ENCODE measurements around the gene PAXX. TPM values are rescaled to one million over a fixed set of nuclear protein-coding genes. Genes with fewer than 3 reads are reported as not detected.

The PAXX gene
- polyA plus RNA-seq, 1 donor from 2014 or later, result 276 TPM

DNA sequence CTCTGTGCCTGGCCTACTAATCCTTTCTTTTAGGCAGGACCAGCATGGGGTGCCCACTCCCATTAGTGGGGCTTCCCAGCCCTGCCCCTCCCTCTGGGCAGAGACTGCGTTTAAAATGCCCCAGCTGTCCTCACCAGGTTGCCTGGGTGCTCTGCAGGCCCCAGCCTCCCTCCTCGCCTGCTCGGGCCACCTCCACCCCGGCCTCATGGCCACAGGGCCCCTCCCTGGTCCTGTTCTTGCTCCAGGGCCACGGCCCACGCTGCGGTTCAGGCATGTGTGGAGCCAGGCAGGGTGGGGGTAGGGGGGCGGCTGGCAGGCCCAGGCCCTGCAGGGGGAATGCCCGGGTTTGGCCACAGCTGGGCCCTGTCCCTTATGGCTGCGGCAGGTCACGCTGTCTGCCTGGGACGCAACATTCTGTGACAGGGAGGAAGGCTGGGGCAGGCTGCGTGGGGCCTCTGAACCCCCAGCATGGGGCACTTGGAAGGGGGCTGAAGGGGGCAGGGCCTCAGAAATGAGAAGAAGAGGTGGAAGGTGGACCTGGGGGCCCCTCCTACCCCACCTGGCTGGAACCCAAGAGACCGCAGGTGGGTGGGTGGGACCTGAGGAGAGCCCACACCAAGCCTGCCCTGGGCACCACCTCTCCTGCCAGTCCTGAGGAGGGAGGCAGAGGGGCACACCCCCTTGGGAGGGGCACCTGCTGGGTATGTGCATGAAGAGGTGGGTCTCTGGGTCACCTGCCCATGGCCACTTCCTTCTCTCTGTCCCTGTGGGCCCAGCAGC lies 40.5 kb upstream of the PAXX start, which contains the start of gene LCN12:
Gene LCN12, plus strand, starts transcription at position 733 of the 780 bp plus-strand sequence. CDS start 55 bp downstream, outside the sequence.
- no peak within 1 kb of the TSS for H3K4me3 ChIP-seq (ENCODE audit: low read length)
- no peak within 1 kb of the TSS for H3K9ac ChIP-seq (ENCODE audit: low read length)
- H3K79me2 ChIP-seq (replicated peaks; ENCODE audit: insufficient read depth, low read length), result no peaks in the 10 kb centered on the region
- no peaks in the 10 kb centered on the region for H3K27me3 ChIP-seq (ENCODE audit: insufficient read depth, low read depth, low read length)
- no peaks in the 10 kb centered on the region for H4K20me1 ChIP-seq (ENCODE audit: insufficient read depth)
- H2AFZ ChIP-seq (ENCODE audit: low read depth, low read length), result no peak within 1 kb of the TSS
- no peaks in the 10 kb centered on the region for H3K36me3 ChIP-seq (ENCODE audit: insufficient read depth, low read length)
- TF ChIP-seq, protein P1, sequence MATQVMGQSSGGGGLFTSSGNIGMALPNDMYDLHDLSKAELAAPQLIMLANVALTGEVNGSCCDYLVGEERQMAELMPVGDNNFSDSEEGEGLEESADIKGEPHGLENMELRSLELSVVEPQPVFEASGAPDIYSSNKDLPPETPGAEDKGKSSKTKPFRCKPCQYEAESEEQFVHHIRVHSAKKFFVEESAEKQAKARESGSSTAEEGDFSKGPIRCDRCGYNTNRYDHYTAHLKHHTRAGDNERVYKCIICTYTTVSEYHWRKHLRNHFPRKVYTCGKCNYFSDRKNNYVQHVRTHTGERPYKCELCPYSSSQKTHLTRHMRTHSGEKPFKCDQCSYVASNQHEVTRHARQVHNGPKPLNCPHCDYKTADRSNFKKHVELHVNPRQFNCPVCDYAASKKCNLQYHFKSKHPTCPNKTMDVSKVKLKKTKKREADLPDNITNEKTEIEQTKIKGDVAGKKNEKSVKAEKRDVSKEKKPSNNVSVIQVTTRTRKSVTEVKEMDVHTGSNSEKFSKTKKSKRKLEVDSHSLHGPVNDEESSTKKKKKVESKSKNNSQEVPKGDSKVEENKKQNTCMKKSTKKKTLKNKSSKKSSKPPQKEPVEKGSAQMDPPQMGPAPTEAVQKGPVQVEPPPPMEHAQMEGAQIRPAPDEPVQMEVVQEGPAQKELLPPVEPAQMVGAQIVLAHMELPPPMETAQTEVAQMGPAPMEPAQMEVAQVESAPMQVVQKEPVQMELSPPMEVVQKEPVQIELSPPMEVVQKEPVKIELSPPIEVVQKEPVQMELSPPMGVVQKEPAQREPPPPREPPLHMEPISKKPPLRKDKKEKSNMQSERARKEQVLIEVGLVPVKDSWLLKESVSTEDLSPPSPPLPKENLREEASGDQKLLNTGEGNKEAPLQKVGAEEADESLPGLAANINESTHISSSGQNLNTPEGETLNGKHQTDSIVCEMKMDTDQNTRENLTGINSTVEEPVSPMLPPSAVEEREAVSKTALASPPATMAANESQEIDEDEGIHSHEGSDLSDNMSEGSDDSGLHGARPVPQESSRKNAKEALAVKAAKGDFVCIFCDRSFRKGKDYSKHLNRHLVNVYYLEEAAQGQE (IDR thresholded peaks at IDR 0.05; ENCODE audit: borderline replicate concordance), result no peak
- TF ChIP-seq EZH2 (IDR thresholded peaks at IDR 0.05; ENCODE audit: borderline replicate concordance, insufficient read depth, low read length, poor library complexity, severe bottlenecking), result no peak
- TF ChIP-seq, protein P2, sequence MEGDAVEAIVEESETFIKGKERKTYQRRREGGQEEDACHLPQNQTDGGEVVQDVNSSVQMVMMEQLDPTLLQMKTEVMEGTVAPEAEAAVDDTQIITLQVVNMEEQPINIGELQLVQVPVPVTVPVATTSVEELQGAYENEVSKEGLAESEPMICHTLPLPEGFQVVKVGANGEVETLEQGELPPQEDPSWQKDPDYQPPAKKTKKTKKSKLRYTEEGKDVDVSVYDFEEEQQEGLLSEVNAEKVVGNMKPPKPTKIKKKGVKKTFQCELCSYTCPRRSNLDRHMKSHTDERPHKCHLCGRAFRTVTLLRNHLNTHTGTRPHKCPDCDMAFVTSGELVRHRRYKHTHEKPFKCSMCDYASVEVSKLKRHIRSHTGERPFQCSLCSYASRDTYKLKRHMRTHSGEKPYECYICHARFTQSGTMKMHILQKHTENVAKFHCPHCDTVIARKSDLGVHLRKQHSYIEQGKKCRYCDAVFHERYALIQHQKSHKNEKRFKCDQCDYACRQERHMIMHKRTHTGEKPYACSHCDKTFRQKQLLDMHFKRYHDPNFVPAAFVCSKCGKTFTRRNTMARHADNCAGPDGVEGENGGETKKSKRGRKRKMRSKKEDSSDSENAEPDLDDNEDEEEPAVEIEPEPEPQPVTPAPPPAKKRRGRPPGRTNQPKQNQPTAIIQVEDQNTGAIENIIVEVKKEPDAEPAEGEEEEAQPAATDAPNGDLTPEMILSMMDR (IDR thresholded peaks at IDR 0.05; ENCODE audit: poor library complexity, severe bottlenecking), result no peak
- TF ChIP-seq MXI1 (conservative IDR thresholded peaks at IDR 0.05; ENCODE audit: poor library complexity, severe bottlenecking), result no peak
- no peak for TF ChIP-seq TAF1 (IDR thresholded peaks at IDR 0.05; ENCODE audit: low read depth)
- TF ChIP-seq POLR2AphosphoS5 (IDR thresholded peaks at IDR 0.05), result no peak
- TF ChIP-seq SMC3 (conservative IDR thresholded peaks at IDR 0.05; ENCODE audit: poor library complexity), result no peak
- no peak for TF ChIP-seq RAD21 (conservative IDR thresholded peaks at IDR 0.05)
- no peak for TF ChIP-seq EP300 (conservative IDR thresholded peaks at IDR 0.05; ENCODE audit: poor library complexity, severe bottlenecking)
- no peak within 1 kb of the TSS for H3K4me2 ChIP-seq (ENCODE audit: low read length)
- H3K27ac ChIP-seq (ENCODE audit: low read length), result no peak within 1 kb of the TSS
- H3K9me3 ChIP-seq (ENCODE audit: low read length), result no peaks in the 10 kb centered on the region
- no peaks in the 10 kb centered on the region for H3F3A ChIP-seq (ENCODE audit: insufficient read depth, low read length, poor library complexity, severe bottlenecking)
- H3K9me2 ChIP-seq (ENCODE audit: insufficient read depth, low read length), result no peaks in the 10 kb centered on the region

DNA sequence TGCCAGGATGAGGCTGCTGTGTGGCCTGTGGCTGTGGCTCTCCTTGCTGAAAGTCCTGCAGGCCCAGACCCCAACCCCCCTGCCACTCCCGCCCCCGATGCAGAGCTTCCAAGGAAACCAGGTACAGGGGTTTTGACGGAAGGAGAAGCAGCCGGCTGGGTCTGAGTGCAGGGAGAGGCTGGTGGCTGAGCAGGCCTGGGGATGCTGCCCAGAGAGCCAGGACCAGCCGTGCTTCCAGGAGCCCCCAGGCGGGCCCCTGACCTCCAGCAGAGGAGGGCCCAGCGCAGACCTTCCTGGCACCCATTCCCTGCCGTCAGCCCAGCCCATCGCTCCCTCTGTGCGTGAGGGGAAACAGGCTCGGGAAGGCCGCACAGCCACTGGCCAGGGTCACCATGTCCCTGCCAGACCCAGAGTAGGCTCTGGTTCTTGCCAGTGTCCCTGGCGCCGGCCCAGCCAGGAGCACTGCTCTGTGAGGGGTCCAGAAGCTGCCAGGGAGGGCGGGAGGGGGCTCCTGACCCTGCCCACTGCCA lies 39.8 kb upstream of the PAXX start:
- Histone ChIP-seq H3K36me3 (ENCODE audit: insufficient read depth, low read length) (no peaks in the 10 kb centered on the region), H4K20me1 (ENCODE audit: insufficient read depth) (no peaks in the 10 kb centered on the region), H3K9me2 (ENCODE audit: insufficient read depth, low read length) (no peaks in the 10 kb centered on the region), H3F3A (ENCODE audit: insufficient read depth, low read length, poor library complexity, severe bottlenecking) (no peaks in the 10 kb centered on the region), H3K4me2 (ENCODE audit: low read length) (no peak overlapping the region), H3K9ac (ENCODE audit: low read length) (no peak overlapping the region), H3K79me2 (replicated peaks; ENCODE audit: insufficient read depth, low read length) (no peaks in the 10 kb centered on the region), H3K27ac (ENCODE audit: low read length) (no peak overlapping the region), H2AFZ (ENCODE audit: low read depth, low read length) (no peak overlapping the region), H3K27me3 (ENCODE audit: insufficient read depth, low read depth, low read length) (no peaks in the 10 kb centered on the region), H3K9me3 (ENCODE audit: low read length) (no peaks in the 10 kb centered on the region), H3K4me3 (ENCODE audit: low read length) (no peak overlapping the region)
- TF ChIP-seq SMC3 (conservative IDR thresholded peaks at IDR 0.05; ENCODE audit: poor library complexity) (no peak), EP300 (conservative IDR thresholded peaks at IDR 0.05; ENCODE audit: poor library complexity, severe bottlenecking) (no peak), EZH2 (IDR thresholded peaks at IDR 0.05; ENCODE audit: borderline replicate concordance, insufficient read depth, low read length, poor library complexity, severe bottlenecking) (no peak), MXI1 (conservative IDR thresholded peaks at IDR 0.05; ENCODE audit: poor library complexity, severe bottlenecking) (no peak), POLR2AphosphoS5 (IDR thresholded peaks at IDR 0.05) (no peak), TAF1 (IDR thresholded peaks at IDR 0.05; ENCODE audit: low read depth) (no peak), RAD21 (conservative IDR thresholded peaks at IDR 0.05) (no peak)
- TF ChIP-seq, protein P2 (IDR thresholded peaks at IDR 0.05; ENCODE audit: poor library complexity, severe bottlenecking), result no peak
- TF ChIP-seq, protein P1 (IDR thresholded peaks at IDR 0.05; ENCODE audit: borderline replicate concordance), result no peak

Measured in neural cell (in vitro differentiated cells).